ENCODE measurements around the gene ABHD10.

Gene ABHD10

GRCh38 chr3:111936191-111936841 lies 42.5 kb upstream of the ABHD10 start:
- Histone ChIP-seq H3K4me1 (ENCODE audit: insufficient read depth, low read length) (no peaks in the 10 kb centered on the region), H2AFZ (ENCODE audit: low read depth, low read length) (no peak overlapping the region), H3K27ac (ENCODE audit: low read length) (no peak overlapping the region), H3K79me2 (ENCODE audit: insufficient read depth, low read length) (no peaks in the 10 kb centered on the region), H3K36me3 (ENCODE audit: insufficient read depth, low read length) (no peaks in the 10 kb centered on the region), H3K4me3 (ENCODE audit: low read depth in 1 of 2, low read length in 2 of 2) (no peak overlapping the region), H3K4me2 (ENCODE audit: insufficient read depth, low read length) (no peak overlapping the region), H4K20me1 (ENCODE audit: insufficient read depth, low read length) (no peaks in the 10 kb centered on the region), H3K9ac (ENCODE audit: low read depth, low read length) (no peak overlapping the region), H3K27me3 (ENCODE audit: insufficient read depth, low read length, poor library complexity) (no peaks in the 10 kb centered on the region), H3K9me3 (ENCODE audit: insufficient read depth, low read length, severe bottlenecking) (no peaks in the 10 kb centered on the region)
- ATAC-seq (ENCODE audit: insufficient read depth, low read depth), result no peak
- no peak for DNase-seq
- TF ChIP-seq EZH2 (IDR thresholded peaks at IDR 0.05; ENCODE audit: borderline replicate concordance, low read depth, low read length, severe bottlenecking), result no peak
- TF ChIP-seq CTCF (IDR thresholded peaks at IDR 0.05; ENCODE audit: borderline replicate concordance, extremely low read depth, low read length, poor library complexity, severe bottlenecking), result no peak

DNA sequence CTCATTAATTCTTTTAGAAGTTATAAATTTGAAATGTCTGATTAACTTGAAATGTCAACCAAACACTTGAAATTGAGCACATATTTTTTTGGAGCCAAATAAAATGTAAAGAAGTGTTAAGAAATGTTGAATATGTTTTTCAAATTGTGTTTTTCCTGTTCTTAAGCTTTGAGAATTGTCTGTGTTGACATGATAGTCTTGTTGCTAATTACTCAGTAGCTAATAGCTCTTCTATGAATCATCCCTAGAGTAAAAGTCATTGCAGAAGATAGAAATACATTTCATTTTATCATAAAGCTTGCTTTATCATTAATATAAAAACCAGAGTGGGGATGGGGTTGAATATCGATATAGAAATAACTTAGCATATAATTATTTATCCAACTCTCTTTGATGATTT lies 41.9 kb upstream of the ABHD10 start:
- Histone ChIP-seq H3K79me2 (ENCODE audit: insufficient read depth, low read length) (no peaks in the 10 kb centered on the region), H3K4me2 (ENCODE audit: insufficient read depth, low read length) (no peak overlapping the region), H3K4me3 (ENCODE audit: low read depth in 1 of 2, low read length in 2 of 2) (no peak overlapping the region), H3K27ac (ENCODE audit: low read length) (no peak overlapping the region), H3K27me3 (ENCODE audit: insufficient read depth, low read length, poor library complexity) (no peaks in the 10 kb centered on the region), H2AFZ (ENCODE audit: low read depth, low read length) (no peak overlapping the region), H3K9me3 (ENCODE audit: insufficient read depth, low read length, severe bottlenecking) (no peaks in the 10 kb centered on the region), H3K36me3 (ENCODE audit: insufficient read depth, low read length) (no peaks in the 10 kb centered on the region), H3K9ac (ENCODE audit: low read depth, low read length) (no peak overlapping the region), H3K4me1 (ENCODE audit: insufficient read depth, low read length) (no peaks in the 10 kb centered on the region), H4K20me1 (ENCODE audit: insufficient read depth, low read length) (no peaks in the 10 kb centered on the region)
- ATAC-seq (ENCODE audit: insufficient read depth, low read depth), result no peak
- TF ChIP-seq CTCF (IDR thresholded peaks at IDR 0.05; ENCODE audit: borderline replicate concordance, extremely low read depth, low read length, poor library complexity, severe bottlenecking), result no peak
- no peak for TF ChIP-seq EZH2 (IDR thresholded peaks at IDR 0.05; ENCODE audit: borderline replicate concordance, low read depth, low read length, severe bottlenecking)
- no peak for DNase-seq

DNA sequence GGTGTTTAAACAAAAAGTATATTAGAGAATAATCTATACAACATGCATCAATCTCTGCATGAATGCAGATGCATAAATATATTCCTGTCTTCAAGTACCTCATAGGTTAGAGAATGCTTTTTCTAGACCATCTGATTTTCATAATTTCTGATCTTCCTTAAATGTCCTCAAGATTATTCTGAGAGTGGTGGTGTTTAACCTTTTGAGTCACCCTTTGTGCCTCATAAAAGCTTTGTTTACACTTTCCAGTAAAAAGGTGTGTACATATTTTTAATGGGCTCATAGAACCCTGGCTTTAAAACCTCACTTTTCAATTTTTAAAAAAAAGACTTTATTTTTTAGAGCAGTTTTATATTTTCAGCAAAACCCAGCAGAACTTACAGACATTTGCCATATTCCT lies 41.0 kb upstream of the ABHD10 start:
- Histone ChIP-seq H3K4me2 (ENCODE audit: insufficient read depth, low read length) (no peak overlapping the region), H3K36me3 (ENCODE audit: insufficient read depth, low read length) (no peaks in the 10 kb centered on the region), H3K4me3 (ENCODE audit: low read depth in 1 of 2, low read length in 2 of 2) (no peak overlapping the region), H3K27me3 (ENCODE audit: insufficient read depth, low read length, poor library complexity) (no peaks in the 10 kb centered on the region), H2AFZ (ENCODE audit: low read depth, low read length) (no peak overlapping the region), H3K27ac (ENCODE audit: low read length) (no peak overlapping the region), H3K79me2 (ENCODE audit: insufficient read depth, low read length) (no peaks in the 10 kb centered on the region), H3K9me3 (ENCODE audit: insufficient read depth, low read length, severe bottlenecking) (no peaks in the 10 kb centered on the region), H4K20me1 (ENCODE audit: insufficient read depth, low read length) (no peaks in the 10 kb centered on the region), H3K9ac (ENCODE audit: low read depth, low read length) (no peak overlapping the region), H3K4me1 (ENCODE audit: insufficient read depth, low read length) (no peaks in the 10 kb centered on the region)
- no peak for ATAC-seq (ENCODE audit: insufficient read depth, low read depth)
- no peak for DNase-seq
- TF ChIP-seq EZH2 (IDR thresholded peaks at IDR 0.05; ENCODE audit: borderline replicate concordance, low read depth, low read length, severe bottlenecking) (no peak), CTCF (IDR thresholded peaks at IDR 0.05; ENCODE audit: borderline replicate concordance, extremely low read depth, low read length, poor library complexity, severe bottlenecking) (no peak)

Measured in DND-41 (cell line).